ENCODE results near the gene SCTR.

SCTR gene

GRCh38 chr2:119522671-119523070, 1.6 kb downstream of the SCTR start:
- no peak for DNase-seq

- DNase-seq = no peak
These were observed 2.7 kb downstream of the SCTR start for GRCh38 chr2:119521433-119522050.

- no peak for DNase-seq
These were observed 3.4 kb downstream of the SCTR start for GRCh38 chr2:119520696-119521432.

GRCh38 chr2:119519057-119519408, 5.2 kb downstream of the SCTR start:
- DNase-seq = no peak

- DNase-seq = no peak
These were observed 5.8 kb downstream of the SCTR start for GRCh38 chr2:119518401-119519056.

- peak; percentile 47 to 62 for DNase-seq
These were observed 6.8 kb downstream of the SCTR start for GRCh38 chr2:119517433-119517832.

- no peak for DNase-seq
These were observed 8.2 kb downstream of the SCTR start for GRCh38 chr2:119516121-119516520.

GRCh38 chr2:119513832-119514231, 10.5 kb downstream of the SCTR start:
- DNase-seq = no peak

GRCh38 chr2:119512946-119513345, 11.3 kb downstream of the SCTR start:
- no peak for DNase-seq

- no peak for DNase-seq
These were observed 12.3 kb downstream of the SCTR start for GRCh38 chr2:119511989-119512388.

- DNase-seq = no peak
These were observed 15.5 kb downstream of the SCTR start for GRCh38 chr2:119508756-119509155.

GRCh38 chr2:119496682-119497081, 27.6 kb downstream of the SCTR start:
- DNase-seq = no peak

GRCh38 chr2:119495948-119496347, 28.3 kb downstream of the SCTR start:
- DNase-seq = no peak

GRCh38 chr2:119494163-119494790, 30.0 kb downstream of the SCTR start:
- no peak for DNase-seq

- no peak for DNase-seq
These were observed 32.3 kb downstream of the SCTR start for GRCh38 chr2:119491776-119492525.

- DNase-seq = no peak
These were observed 33.6 kb downstream of the SCTR start for GRCh38 chr2:119490653-119491195.

- no peak for DNase-seq
These were observed 34.2 kb downstream of the SCTR start for GRCh38 chr2:119490106-119490505.

GRCh38 chr2:119489232-119489952, 34.9 kb downstream of the SCTR start:
- DNase-seq = no peak

- no peak for DNase-seq
These were observed 35.8 kb downstream of the SCTR start for GRCh38 chr2:119488245-119489214.

GRCh38 chr2:119487434-119488244, 36.6 kb downstream of the SCTR start:
- no peak for DNase-seq
